ENCODE data around the gene UBP1.
A peak's percentile ranks its signal among the peaks of the same experiment; 100 is the strongest.

The UBP1 gene

DNA sequence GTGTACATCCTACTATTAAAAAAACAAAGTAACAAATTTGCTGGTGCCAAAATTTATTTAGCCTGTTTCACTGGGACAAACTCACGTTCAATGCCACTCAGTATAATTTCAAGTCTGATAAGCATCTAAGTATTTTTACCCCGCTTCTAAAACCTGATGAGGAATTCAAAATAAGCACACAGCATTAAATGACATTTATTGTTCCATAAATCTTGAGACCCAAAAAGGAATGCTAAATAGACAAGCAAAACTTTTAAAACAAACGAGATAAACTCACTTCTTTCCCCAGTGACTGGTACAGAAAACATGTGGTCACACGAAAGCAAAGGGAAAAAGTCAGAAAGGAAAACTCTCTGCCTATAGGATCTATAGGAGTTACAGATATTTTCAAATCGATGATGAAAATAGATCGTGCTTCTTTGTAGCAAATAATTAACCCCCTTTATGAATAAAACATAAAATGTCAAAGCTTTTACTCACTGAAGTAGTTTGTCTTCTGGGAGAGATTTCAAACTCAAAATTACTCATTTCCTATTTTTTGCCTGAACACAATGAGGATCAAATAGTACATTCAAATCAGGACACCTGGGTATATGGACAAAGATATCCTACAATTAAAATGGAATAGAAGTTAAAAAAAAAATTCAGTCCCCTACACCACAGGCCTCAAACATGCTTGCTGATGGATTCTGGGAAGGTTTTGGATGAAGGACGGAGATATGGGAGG is 51.7 kb downstream of the UBP1 start:
- no peak for DNase-seq

DNA sequence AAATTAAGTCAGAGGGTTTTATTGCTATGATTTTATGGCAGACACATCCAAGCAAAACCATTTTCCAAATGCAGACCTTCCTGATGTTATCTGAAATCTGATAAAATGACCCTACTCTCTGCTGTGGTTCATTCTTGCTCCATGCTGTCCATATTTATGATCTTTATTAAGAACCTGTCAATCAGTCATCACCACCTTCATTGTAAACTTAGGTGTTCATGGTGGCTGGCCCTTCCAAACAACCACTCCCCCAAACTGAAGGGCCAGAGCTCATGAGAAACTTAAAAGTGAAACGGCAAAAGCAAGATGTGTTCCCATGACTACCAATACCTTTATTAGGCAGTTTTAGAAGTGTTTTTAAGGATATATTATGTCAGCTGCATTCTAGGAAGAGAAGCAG is 53.6 kb downstream of the UBP1 start:
- DNase-seq: no peak

DNA sequence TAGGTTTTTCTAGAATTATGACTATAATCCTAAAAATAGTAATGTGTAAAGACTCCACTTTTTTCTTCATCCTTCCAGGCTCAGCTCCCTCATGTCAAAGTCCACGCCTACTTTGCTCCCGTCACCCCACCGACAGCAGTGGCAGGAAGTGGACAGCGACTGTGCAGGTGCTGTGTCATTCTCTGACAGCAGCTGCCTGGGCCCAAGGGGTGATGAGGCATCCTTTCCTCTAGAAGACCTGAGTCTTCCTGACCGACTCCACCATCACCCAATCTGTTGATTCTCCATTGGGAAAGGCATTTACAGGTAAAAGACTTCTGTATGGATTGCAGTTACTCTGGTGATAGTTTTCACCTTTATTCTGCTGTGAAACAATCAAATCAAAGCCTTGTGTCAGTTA is 54.8 kb downstream of the UBP1 start:
- no peak for DNase-seq

DNA sequence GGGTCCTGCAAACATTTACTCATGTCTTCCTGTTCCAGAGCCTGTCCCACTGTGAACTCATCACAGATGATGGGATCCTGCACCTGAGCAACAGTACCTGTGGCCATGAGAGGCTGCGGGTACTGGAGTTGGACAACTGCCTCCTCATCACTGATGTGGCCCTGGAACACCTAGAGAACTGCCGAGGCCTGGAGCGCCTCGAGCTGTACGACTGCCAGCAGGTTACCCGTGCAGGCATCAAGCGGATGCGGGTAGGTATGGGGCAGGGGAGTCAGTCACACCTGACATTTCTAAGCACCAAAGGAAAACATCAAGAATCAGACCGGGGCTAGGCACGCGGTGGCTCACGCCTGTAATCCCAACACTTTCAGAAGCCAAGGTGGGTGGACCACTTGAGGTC is 56.3 kb downstream of the UBP1 start:
- no peak for DNase-seq

DNA sequence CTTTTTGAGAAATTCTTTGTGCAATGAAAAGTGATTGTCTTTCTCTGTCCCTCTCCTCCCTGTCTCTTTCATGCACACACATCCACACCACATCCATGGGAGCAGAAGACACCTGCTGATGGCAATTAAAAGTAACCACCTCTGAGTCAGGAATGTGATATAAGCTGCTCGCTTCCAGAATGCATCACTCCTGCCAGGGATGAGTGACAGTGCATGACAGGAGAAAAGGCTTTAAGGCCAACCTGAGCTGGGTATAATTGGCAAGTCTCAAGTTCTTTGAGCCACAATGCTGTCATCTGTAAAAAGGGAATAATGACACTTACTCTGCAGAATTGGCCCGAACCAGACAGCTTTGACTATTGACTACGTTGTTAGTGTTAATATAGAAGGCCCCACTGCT is 59.6 kb downstream of the UBP1 start:
- DNase-seq: no peak

DNA sequence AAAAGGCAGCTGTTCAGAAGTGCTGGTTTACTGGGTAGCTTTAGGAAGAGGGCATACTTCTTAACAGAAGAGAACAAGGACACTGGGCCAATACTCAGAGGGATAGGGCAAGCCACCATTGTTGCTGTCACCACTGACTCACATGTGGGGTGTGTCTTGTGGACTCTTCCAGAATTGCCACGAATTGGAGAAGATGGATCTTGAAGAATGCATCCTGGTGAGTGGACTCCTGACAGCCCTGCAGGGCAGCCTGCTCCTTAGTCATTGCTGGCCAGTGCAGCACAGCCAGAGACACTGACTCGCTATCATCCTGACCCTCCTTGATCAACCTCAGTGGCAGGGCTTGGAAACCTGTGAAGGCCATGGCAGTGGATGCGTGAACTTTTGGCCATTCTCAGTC is 62.3 kb downstream of the UBP1 start:
- no peak for DNase-seq

DNA sequence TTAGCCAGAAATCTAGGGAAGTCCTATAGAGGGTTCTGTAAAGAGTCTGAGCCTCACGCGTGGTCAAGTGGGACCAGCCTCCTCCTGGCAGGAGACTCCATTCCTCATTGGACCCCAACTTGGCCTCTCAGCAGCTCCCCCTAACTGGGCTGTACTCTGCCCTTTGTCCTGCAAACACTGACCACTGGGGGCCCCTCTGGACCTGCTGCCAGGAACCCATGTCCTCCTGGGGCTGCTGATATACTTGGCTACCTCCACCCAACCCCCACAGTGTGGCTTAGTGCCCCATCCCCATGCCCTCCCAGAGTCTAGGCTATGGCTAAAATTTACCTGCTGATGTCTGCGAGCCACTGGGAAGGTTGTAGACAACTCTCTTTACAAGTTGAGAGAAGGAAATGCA is 62.7 kb downstream of the UBP1 start:
- DNase-seq: no peak

DNA sequence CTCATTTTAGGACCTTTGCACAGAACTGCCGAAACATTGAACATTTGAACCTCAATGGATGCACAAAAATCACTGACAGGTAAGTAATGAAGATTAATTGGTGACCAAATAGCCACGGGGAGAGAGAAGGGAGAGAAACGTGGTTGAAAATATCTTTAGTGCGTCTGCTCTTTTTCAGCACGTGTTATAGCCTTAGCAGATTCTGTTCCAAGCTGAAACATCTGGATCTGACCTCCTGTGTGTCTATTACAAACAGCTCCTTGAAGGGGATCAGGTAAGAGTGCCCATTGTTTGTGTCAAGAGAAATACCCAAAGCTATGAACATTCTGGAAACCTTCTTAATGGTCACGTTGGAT is 67.1 kb downstream of the UBP1 start:
- DNase-seq: no peak

DNA sequence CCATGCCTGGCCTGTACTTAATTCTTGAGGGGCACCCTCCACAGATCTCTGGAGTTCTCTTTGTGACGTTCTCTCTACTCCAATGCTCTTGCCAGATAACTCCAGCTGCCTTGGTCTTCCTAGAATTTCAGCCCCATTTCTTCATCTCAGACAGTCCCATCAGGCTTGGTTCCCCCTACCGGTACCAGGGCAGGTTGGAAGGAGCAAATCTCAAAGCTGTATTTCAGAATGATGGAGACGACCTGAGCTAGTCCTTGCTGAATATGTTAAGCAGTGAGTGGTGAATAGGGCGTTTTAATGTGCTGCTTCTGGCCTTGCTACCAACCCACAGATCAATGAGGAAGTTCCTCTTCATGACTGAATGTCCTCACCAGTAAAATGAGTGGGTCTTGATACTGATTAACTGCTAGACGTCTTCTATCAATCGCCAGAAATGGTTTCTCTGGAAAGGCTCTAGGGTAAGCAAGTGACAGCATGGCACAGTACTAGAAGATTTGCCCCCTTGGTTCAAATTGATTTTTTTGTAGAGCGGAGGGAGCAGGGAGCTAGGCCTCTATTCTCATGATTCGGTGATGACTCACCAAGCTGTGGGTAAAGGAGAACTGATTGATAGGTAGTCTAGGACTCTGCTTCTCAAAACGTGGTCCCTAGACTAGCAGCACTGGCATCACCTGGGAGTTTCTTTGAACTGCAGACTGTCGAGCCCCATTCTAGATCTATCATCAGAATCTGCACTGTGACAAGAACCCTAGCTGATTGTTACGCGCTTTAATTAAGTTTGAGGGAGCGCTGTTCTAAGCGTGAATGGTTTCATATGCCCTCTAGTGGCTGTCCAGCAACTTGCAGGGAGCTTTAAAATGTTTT is 67.8 kb downstream of the UBP1 start:
- peak in 1 of 2 experiments; percentile 72 for DNase-seq

DNA sequence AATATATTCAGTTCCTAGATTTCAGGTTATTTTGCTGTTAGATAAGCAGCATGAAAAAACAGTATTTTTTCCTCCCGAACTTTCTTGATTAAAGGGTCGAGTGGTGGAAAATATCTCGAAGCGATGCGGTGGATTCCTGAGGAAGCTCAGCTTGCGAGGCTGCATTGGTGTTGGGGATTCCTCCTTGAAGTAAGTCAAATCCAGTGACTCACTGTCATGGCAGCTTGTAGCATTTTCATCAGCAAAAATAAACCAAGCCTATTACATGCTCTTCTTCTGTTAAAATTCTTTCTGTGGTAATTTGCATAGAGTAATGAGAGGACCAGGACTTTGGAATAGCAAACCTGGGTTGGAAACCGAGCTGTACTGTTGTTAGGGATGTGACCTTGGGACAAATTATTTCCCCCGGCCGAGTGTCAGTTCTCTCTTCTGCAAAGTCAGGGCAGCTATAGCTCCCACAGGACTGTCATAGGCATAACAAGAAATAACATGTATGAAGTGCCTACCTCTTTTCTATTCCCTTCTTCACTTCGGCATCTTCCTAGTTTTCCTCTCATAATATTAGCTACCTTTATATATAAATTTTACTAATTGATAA is 75.6 kb downstream of the UBP1 start:
- DNase-seq: peak in 1 of 2 experiments; percentile 7

DNA sequence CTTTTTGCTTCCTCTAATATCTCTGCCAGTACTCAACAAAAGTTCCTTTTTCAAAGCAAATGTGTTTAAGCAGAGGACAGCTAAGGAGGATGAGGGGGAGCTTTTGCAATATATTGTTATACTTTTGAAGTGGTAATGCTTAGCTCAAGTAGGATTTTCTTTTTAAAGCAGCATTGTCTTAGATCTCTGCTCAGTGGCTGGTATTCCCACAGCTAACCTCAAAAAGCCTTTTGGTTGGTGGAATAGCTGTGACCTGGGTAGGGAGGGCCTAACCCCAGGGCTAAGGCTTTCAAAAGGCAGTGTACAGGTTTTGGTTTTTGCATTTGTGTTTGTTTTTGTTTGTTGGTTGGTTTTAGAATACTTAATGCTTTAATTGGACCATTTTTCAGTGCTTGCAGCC is 76.1 kb downstream of the UBP1 start:
- no peak for DNase-seq

DNA sequence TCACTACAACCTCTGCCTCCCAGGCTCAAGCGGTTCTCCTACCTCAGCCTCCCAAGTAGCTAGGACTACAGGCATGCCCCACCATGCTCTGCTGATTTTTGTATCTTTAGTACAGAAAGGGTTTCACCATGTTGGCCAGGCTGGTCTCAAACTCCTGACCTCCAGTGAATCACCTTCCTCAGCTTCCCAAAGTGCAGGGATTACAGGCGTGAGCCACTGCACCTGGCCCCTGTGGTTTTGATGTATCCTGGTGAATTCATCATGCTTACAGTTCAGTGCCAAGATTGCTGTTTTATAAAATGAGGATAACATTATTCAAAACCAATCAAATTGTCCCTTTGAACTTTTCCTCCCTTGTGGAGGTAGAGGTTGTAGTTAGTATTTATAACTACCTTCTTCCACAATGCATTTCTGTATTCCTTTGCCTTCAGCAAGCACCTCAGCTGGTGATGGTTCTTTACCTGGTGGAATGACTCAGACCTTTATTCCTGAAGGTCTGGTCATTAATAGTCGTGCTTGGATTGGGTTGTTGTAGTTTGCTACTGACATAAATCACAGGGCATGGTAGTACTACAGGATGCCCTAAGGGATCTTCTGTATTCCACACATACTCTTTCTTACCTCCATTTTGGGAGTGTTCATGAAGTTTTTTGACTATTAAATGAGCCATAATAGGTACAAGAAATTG is 76.9 kb downstream of the UBP1 start:
- DNase-seq: no peak

DNA sequence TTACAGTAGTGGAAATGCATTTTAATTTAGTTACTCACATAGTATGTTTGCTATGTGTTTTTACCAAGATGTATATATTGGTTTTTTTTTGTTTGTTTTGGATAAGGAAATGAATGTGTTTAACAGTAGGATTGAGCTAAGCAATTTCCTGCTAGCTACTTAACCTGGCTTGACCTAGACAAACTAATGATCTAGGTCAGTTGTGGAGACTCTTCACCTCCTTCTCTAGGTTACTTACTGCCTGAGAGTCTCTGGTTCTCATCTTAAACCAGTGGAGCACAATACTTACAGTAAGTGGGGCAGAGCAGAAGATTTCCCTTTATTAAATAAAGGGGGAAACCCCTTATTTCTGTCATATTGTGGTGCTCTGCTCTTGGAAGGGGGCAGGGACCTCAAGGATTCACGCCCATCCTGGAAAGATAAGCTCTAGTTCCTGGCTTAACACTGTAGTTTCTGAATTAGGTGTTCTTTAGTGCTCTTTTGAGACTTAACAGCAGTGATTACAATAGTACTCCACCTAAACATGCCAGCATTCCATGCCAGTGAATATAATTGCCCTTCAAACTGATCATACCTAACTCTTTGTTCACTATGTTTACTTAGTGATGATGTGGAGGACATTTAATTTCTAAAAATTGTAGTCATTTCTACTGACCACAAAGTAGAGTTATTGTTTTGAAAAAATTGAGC is 79.9 kb downstream of the UBP1 start:
- DNase-seq: no peak

DNA sequence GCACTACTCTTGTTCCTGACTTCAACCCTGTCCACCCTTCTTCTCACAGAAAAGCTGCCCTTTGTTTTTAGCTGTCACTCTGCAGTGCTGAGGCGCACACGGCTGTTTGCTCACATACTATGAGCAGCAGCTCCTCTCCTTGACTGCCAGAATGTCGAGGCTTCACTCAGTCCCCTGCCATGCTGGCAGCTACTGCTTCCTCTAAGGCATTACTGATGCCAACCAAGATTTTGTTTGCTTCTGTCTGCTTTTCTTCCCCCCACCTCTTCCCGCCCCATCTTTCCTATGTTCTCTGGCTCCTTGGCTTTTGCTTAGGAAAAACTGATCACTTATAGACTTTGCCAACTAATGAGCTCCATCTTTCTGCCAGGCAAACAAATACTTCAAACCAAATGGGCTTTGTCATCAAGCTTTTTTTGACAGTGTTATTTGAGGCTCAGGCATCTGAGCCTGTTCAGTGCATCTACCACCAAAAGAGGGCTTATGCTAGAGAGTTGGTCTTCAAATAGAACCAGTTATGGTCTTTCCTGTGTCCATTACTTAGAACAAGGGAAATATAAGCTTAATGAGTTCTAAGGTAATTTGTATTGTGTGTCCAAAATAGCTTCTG is 81.9 kb downstream of the UBP1 start:
- no peak for DNase-seq

DNA sequence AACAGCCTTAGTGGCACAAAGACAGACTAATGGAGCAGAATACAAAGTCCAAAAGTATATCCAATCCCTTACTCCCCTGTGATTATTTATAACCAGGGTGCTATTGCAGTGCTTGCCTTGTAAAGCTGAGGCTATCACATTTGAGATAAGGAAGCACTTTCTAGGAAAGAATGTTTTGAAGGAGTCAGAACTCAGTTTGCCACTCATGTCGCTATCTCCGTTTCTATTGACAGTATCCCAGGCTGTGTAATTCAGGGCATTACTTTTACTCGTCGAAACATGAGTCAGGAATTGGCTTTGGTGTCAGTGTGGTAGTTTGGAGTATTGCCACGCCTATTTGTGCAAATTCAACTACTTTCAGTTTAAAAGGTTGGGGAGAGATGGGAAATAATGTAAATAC is 84.6 kb downstream of the UBP1 start:
- no peak for DNase-seq

DNA sequence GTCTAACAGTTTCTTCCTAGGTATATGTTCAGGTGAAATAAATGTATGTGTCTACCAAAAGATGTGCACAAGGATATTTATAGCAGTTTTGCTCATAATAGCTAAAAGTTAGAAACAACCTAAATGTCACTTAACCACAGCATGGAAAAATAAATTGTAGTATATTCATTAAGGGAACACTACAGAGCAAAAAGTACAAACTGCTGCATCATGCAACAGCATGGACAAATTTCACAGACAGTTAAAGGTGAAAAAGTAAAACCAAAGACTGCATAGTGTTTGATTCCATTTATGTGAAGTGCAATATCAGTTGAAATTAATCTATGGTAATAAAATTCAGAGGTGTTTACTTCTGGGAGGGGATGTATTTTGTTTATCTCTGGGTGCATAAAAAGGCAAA is 100.4 kb downstream of the UBP1 start:
- no peak for DNase-seq

DNA sequence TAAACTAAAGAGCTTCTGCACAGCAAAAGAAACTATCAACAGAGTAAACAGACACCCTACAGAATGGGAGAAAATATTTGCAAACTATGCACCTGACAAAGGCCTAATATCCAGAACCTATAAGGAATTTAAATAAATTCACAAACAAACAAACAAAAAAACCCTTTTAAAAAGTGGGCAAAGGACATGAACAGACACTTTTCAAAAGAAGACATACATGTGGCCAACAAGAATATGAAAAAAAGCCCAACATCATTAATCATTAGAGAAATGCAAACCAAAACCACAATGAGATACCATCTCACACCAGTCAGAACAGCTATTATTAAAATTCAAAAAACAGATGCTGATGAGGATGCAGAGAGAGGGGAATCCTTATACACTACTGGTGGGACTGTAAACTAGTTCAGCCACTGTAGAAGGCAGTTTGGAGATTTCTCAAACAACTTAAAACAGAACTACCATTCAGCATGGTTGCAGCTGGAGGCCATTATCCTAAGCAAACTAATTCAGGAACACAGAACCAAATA is 101.2 kb downstream of the UBP1 start:
- DNase-seq: peak in 1 of 2 experiments; percentile 3

Data from NCI-H526 (cell line).